SK-N-SH (cell line): ENCODE measurements around the gene SESTD1. TPM values are rescaled to one million over a fixed set of nuclear protein-coding genes. Genes with fewer than 3 reads are reported as not detected.
"Not testable (repeated sequence)": the region's sequence is repeated elsewhere in the genome, so short reads cannot be mapped to it uniquely, and the experiment has no call there.

Source experiments
- CTCF ChIA-PET: fragments of 300-600, 350-600 bp; formaldehyde crosslinking; extraction: SDS; loops from one replicate; lab custom pipeline; 2021; lab: Yijun Ruan, JAX
- POLR2A ChIA-PET: fragments of 350-600 bp; sonication (Branson Sonifier 250); formaldehyde crosslinking; extraction: SDS; loops from one replicate; lab custom pipeline; 2020; ENCODE audit warnings: antibody characterized with exemption, inconsistent platforms; lab: Yijun Ruan, JAX
- DNase-seq: peaks from one replicate; pipeline ENCODE4 v3.0.0; 2012
- H2AFZ ChIP-seq: fragments of 200-600 bp; sonication (generic); 2 replicates; pipeline ENCODE4 v1.8.1; 2016; ENCODE audit warnings: antibody characterized with exemption, mild to moderate bottlenecking, low read depth
- H3F3A ChIP-seq: fragments of 200-600 bp; sonication (generic); replicated peaks from 2 replicates; pipeline ENCODE3; 2016; ENCODE audit warnings: antibody characterized with exemption, mild to moderate bottlenecking; ENCODE audit not compliant: insufficient read depth
- H3K27ac ChIP-seq, 2 experiments: fragments of 200-500 bp in 1 of 2; fragments of 200-600 bp in 1 of 2; sonication (Bioruptor generic) in 1 of 2; sonication (generic), shearing (Covaris generic) in 1 of 2; 2 replicates each; pipeline versions ENCODE4 v1.5.1 to v1.6.1; 2014 to 2016; ENCODE audit warnings: low read depth in 2 of 2, inconsistent platforms in 1 of 2, low read length in 1 of 2, mild to moderate bottlenecking in 1 of 2, mixed read lengths in 1 of 2
- H3K27me3 ChIP-seq: fragments of 200-600 bp; sonication (generic), shearing (Covaris generic); 2 replicates; pipeline ENCODE4 v1.6.1; 2016; ENCODE audit warnings: mixed run types; ENCODE audit not compliant: insufficient read depth
- H3K36me3 ChIP-seq, 2 experiments: fragments of 200-500 bp in 1 of 2; fragments of 200-600 bp in 1 of 2; sonication (Bioruptor generic) in 1 of 2; sonication (generic) in 1 of 2; replicated peaks in 1 of 2; 2 replicates each; pipeline versions ENCODE3 to v1.5.1; 2014 to 2016; ENCODE audit warnings: low read length in 1 of 2, mild to moderate bottlenecking in 1 of 2; ENCODE audit not compliant: insufficient read depth in 2 of 2, control insufficient read depth in 1 of 2
- H3K4me1 ChIP-seq, 2 experiments: fragments of 200-500 bp in 1 of 2; fragments of 200-600 bp in 1 of 2; sonication (Bioruptor generic) in 1 of 2; sonication (generic), shearing (Covaris generic) in 1 of 2; 2 replicates each; pipeline versions ENCODE4 v1.5.1 to v1.6.1; 2014 to 2016; ENCODE audit warnings: low read depth in 1 of 2, low read length in 1 of 2, mixed run types in 1 of 2; ENCODE audit not compliant: insufficient read depth in 2 of 2, control insufficient read depth in 1 of 2
- H3K4me2 ChIP-seq: fragments of 200-600 bp; sonication (generic), shearing (Covaris generic); 2 replicates; pipeline ENCODE4 v1.6.1; 2017; ENCODE audit warnings: mixed run types
- H3K4me3 ChIP-seq, 2 experiments: fragments of 200-500 bp in 1 of 2; fragments of 200-600 bp in 1 of 2; sonication (Bioruptor generic) in 1 of 2; sonication (generic), shearing (Covaris generic) in 1 of 2; 2 replicates each; pipeline versions ENCODE4 v1.5.1 to v1.8.1; 2014 to 2016; ENCODE audit warnings: low read depth in 2 of 2, inconsistent platforms in 1 of 2, low read length in 1 of 2, mild to moderate bottlenecking in 1 of 2, mixed read lengths in 1 of 2, moderate library complexity in 1 of 2
- H3K79me2 ChIP-seq: fragments of 200-600 bp; sonication (generic); 2 replicates; pipeline ENCODE4 v1.8.1; 2017; ENCODE audit warnings: mild to moderate bottlenecking; ENCODE audit not compliant: insufficient read depth
- H3K9ac ChIP-seq: fragments of 200-600 bp; sonication (generic); 2 replicates; pipeline ENCODE4 v1.6.1; 2017; ENCODE audit warnings: mixed run types
- H3K9me2 ChIP-seq: fragments of 200-600 bp; sonication (generic); 2 replicates; pipeline ENCODE4 v1.6.1; 2017; ENCODE audit warnings: mixed run types
- H3K9me3 ChIP-seq: fragments of 200-600 bp; sonication (generic); 2 replicates; pipeline ENCODE4 v1.6.1; 2017; ENCODE audit warnings: mixed run types, mild to moderate bottlenecking, moderate library complexity
- H4K20me1 ChIP-seq: fragments of 200-600 bp; sonication (generic); 2 replicates; pipeline ENCODE4 v1.6.1; 2017; ENCODE audit warnings: mild to moderate bottlenecking, mixed run types; ENCODE audit not compliant: insufficient read depth
- WGBS: methylation state at CpG from one replicate; pipeline ENCODE4 v1.1.6; 2017; ENCODE audit warnings: low lambda C conversion rate; 5-methylcytosine and 5-hydroxymethylcytosine counted together
- polyA plus RNA-seq, 3 experiments: library from polyadenylated mRNA; depleted of rRNA; stranded (reverse); fragments of >200 nt; gene quantifications; 2 replicates each; pipeline ENCODE4 v1.2.3, GENCODE V29; 2012

Gene SESTD1
- polyA plus RNA-seq, 1 of the 3 experiments (the other 2 are of a cell fraction) = 4.6 TPM

DNA sequence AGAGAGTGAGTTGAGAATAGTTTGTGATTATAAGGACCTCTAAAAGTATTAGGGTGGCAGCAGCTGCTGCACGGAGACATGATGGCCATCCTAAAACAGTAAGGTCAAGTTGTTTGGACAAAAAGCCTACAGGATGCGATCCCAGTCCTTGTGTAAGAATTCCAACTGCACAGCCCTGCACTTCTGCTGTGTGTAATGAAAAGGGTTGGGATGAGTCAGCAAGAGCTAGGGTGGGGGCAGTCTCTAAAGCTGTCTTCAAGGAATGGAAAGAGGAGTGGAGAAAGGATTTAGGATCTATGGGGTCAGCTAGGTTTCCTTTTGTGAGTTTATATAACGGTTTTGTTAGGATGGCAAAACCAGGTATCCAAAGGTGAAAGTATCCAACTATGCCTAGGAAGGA lies 211.1 kb downstream of the SESTD1 start:
- DNase-seq, H3K4me3 ChIP-seq, H3K4me1 ChIP-seq, H3K27me3 ChIP-seq, CTCF ChIA-PET, H2AFZ ChIP-seq, H3K79me2 ChIP-seq, H3K9me2 ChIP-seq, H3K27ac ChIP-seq, H4K20me1 ChIP-seq, POLR2A ChIA-PET, H3K4me2 ChIP-seq, H3K36me3 ChIP-seq, H3K9me3 ChIP-seq, H3F3A ChIP-seq, H3K9ac ChIP-seq: not testable (repeated sequence)
- WGBS = 50% methylated on average over 3 of the region's 3 CpGs

Other genes with a start within 250 kb of the SESTD1 start
- gene CCDC141, start 214.7 kb downstream of the SESTD1 start, polyA plus RNA-seq (2012; rRNA removed) = 0.02 TPM in 2 replicates